ENCODE measurements around the gene MAP3K13. TPM values are rescaled to one million over a fixed set of nuclear protein-coding genes. Genes with fewer than 3 reads are reported as not detected.

MAP3K13 gene
- total and polyA plus RNA-seq, 2 of the 13 experiments (the other 11 are each of a cell fraction or from before 2014, with no cell fraction given), result 24.2 to 26.5 TPM

DNA sequence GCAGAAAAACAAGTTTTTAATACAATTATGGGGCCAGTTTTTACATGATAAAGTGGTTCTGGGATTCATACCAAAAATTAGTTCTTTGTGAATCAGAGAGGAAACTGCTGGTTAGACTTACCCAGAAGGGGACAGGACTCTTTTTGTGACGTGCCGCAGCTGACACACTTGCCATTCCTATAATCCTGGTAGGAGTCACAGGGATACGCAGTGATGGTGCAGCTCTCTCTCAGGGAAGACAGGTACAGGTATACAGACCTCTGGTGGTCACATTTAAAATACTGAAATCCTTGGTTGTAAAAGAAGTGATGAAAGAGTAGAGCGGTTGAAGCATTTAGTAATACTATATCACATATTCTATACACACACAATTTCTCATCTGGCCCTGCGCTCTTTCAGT is 156.1 kb downstream of the MAP3K13 start:
- in situ Hi-C loops (cut with HindIII; ENCODE audit: extremely low pct_ligation_motif_present, low pct_unique_long_range_greater_than_20kb), result no loop called here

DNA sequence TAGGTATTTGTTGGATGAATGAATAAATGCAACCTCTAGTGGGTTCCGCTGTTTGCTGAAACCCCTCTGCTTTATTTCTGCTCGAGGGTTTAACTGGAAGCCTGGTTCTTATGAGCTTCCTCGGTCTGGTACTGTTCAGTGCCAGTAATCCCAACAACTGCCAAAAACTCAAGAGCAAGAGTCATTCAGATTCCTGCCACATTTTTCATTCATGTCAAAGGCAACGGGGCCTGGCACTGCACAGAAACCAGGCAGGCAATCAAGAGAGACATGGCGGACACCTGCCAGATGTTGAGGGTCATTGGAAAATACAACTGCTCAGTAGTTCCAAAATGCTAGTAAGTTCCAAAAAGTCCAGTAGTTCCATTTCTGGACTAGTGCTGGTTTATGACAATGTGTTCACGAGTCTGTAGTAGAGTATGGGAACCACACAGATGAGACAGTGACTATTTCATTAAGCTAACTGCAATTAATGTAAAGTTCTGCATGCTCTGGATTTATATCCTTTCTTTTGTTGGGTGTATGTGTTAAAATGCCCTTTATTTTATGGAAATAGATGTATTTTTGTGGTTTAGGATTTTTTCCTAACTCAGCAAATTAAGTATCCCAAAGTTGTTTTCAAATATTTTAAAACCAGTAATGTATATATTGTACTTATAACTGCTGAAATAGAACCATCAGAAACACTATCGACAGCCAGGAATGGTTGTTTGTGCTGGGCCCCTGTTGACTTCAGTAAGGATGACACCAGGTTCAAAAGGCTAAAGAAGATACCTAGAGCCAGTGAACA is 158.6 kb downstream of the MAP3K13 start:
- no peak overlapping the region for H3K9ac ChIP-seq (ENCODE audit: insufficient read depth, low read depth, low read length)
- no peaks in the 10 kb centered on the region for H3K9me3 ChIP-seq (ENCODE audit: low read length)
- H3K4me1 ChIP-seq (ENCODE audit: insufficient read depth, low read length), result no peaks in the 10 kb centered on the region
- H3K36me3 ChIP-seq (replicated peaks in 1 of 2; ENCODE audit: control insufficient read depth in 1 of 2, insufficient read depth in 2 of 2, low read length in 2 of 2), result no peaks in the 10 kb centered on the region
- no peaks in the 10 kb centered on the region for H3K79me2 ChIP-seq (ENCODE audit: insufficient read depth, low read length)
- H3K4me2 ChIP-seq (ENCODE audit: low read depth, low read length), result no peak overlapping the region
- H3K4me3 ChIP-seq (replicated peaks in 1 of 3; ENCODE audit: insufficient read depth in 1 of 3, low read depth in 2 of 3, low read length in 3 of 3), result no peak overlapping the region
- POLR2A ChIA-PET, result no interaction called here
- intact Hi-C loops (cut with micrococcal nuclease; ENCODE audit: unreplicated experiment), result no loop called here
- ATAC-seq (no peak), DNase-seq (ENCODE audit: low spot score) (no peak), FAIRE-seq (no peak)
- no peak overlapping the region for H2AFZ ChIP-seq (ENCODE audit: low read length)
- TF ChIP-seq GATAD1 (CRISPR knock-in tag; IDR thresholded peaks at IDR 0.05) (no peak), MAFK (conservative IDR thresholded peaks at IDR 0.05 in 1 of 2, IDR thresholded peaks at IDR 0.05 in 1 of 2; ENCODE audit: low read length in 2 of 2) (peak; percentile 49 to 80), MAFF (IDR thresholded peaks at IDR 0.05; ENCODE audit: low read depth, low read length) (peak; percentile 73)
- WGBS (ENCODE audit: low lambda C conversion rate), result 61% methylated on average over 7 of the region's 7 CpGs
- in situ Hi-C loops (cut with HindIII; ENCODE audit: extremely low pct_ligation_motif_present, low pct_unique_long_range_greater_than_20kb), result no loop called here
- H3K27me3 ChIP-seq (ENCODE audit: control insufficient read depth in 1 of 2, insufficient read depth in 2 of 2, low read length in 2 of 2), result no peaks in the 10 kb centered on the region
- BruUV-seq (replicated peaks), result no TSS peak
- H4K20me1 ChIP-seq (ENCODE audit: insufficient read depth, low read length), result no peaks in the 10 kb centered on the region
- CTCF ChIA-PET (ENCODE audit: low intra/inter-chr PET ratio, low total read pairs), result no interaction called here
- no peak overlapping the region for H3K27ac ChIP-seq (ENCODE audit: extremely low read length, insufficient read depth, low read length)

More for the DNA sequence above, 156.1 kb downstream of the MAP3K13 start:
- POLR2A ChIA-PET, result no interaction called here
- intact Hi-C loops (cut with micrococcal nuclease; ENCODE audit: unreplicated experiment), result no loop called here
- ATAC-seq (peak; percentile 86), DNase-seq (ENCODE audit: low spot score) (peak; percentile 21), FAIRE-seq (no peak)
- BruUV-seq (replicated peaks), result no TSS peak
- Histone ChIP-seq H3K9me3 (ENCODE audit: low read length) (no peaks in the 10 kb centered on the region), H3K4me2 (ENCODE audit: low read depth, low read length) (no peak overlapping the region), H3K36me3 (replicated peaks in 1 of 2; ENCODE audit: control insufficient read depth in 1 of 2, insufficient read depth in 2 of 2, low read length in 2 of 2) (no peaks in the 10 kb centered on the region), H3K79me2 (ENCODE audit: insufficient read depth, low read length) (no peaks in the 10 kb centered on the region), H3K27me3 (ENCODE audit: control insufficient read depth in 1 of 2, insufficient read depth in 2 of 2, low read length in 2 of 2) (peaks cover 0 to 2% of the 10 kb centered on the region in 2 experiments; a peak in 2 of 5 replicates), H3K4me3 (replicated peaks in 1 of 3; ENCODE audit: insufficient read depth in 1 of 3, low read depth in 2 of 3, low read length in 3 of 3) (no peak overlapping the region), H3K9ac (ENCODE audit: insufficient read depth, low read depth, low read length) (no peak overlapping the region), H4K20me1 (ENCODE audit: insufficient read depth, low read length) (no peaks in the 10 kb centered on the region), H3K4me1 (ENCODE audit: insufficient read depth, low read length) (no peaks in the 10 kb centered on the region), H3K27ac (ENCODE audit: extremely low read length, insufficient read depth, low read length) (no peak overlapping the region), H2AFZ (ENCODE audit: low read length) (no peak overlapping the region)
- CTCF ChIA-PET (ENCODE audit: low intra/inter-chr PET ratio, low total read pairs), result no interaction called here
- TF ChIP-seq RCOR2 (CRISPR knock-in tag; IDR thresholded peaks at IDR 0.05) (no peak), ZNF33B (CRISPR knock-in tag; IDR thresholded peaks at IDR 0.05) (no peak), CAMTA2 (CRISPR knock-in tag; IDR thresholded peaks at IDR 0.05; ENCODE audit: borderline replicate concordance) (no peak), ZMYM3 (CRISPR knock-in tag; IDR thresholded peaks at IDR 0.05) (no peak), ATF1 (CRISPR knock-in tag; IDR thresholded peaks at IDR 0.05) (no peak), STAG1 (CRISPR knock-in tag; IDR thresholded peaks at IDR 0.05) (peak; percentile 35; the same call in 1 of the 2 replicates), ETV6 (CRISPR knock-in tag; conservative IDR thresholded peaks at IDR 0.05) (no peak), SMC3 (IDR thresholded peaks at IDR 0.05; ENCODE audit: low read length) (peak; percentile 31; the same call in 1 of the 2 replicates), ASH2L (IDR thresholded peaks at IDR 0.05; ENCODE audit: insufficient read length, low read depth, low read length) (no peak), ZFAT (CRISPR knock-in tag; conservative IDR thresholded peaks at IDR 0.05) (no peak)
- 23% methylated on average over 5 of the region's 5 CpGs for WGBS (ENCODE audit: low lambda C conversion rate)

Data from HepG2 (cell line).